ENCODE measurements around the gene ADAMTS17.

The ADAMTS17 gene

DNA sequence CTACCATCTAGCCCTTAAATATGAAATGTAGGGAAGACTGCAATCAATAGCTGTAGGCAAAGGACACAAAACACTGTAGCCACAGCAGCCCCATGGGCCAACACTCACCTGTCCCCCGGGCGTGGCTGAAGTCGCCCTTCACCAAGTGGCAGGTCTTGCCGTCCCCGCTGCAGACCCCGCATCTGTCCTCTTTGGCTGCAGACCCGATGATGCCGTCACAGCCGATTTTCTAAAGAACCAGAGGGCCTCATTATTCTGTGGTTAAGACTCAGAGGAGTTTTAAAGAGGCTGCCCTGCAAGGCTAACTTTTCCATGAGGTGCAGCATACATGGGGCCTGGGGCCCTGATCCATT, 245.6 kb downstream of the ADAMTS17 start:
- H3K4me1 ChIP-seq (ENCODE audit: low read length) = no peaks in the 10 kb centered on the region
- H3K36me3 ChIP-seq (replicated peaks; ENCODE audit: low read depth, low read length) = no peaks in the 10 kb centered on the region
- H3K79me2 ChIP-seq (ENCODE audit: low read length) = no peaks in the 10 kb centered on the region
- H2AFZ ChIP-seq (ENCODE audit: low read depth, low read length) = no peak overlapping the region
- no peak overlapping the region for H3K27ac ChIP-seq (ENCODE audit: low read length)
- no peaks in the 10 kb centered on the region for H4K20me1 ChIP-seq (ENCODE audit: insufficient read depth, low read length)
- H3K9ac ChIP-seq (ENCODE audit: low read length) = no peak overlapping the region
- H3K27me3 ChIP-seq (ENCODE audit: low read depth, low read length) = peaks cover 5% of the 10 kb centered on the region; the same call in 1 of the 2 replicates
- no peak overlapping the region for H3K4me3 ChIP-seq (ENCODE audit: low read length)
- TF ChIP-seq, protein P1, sequence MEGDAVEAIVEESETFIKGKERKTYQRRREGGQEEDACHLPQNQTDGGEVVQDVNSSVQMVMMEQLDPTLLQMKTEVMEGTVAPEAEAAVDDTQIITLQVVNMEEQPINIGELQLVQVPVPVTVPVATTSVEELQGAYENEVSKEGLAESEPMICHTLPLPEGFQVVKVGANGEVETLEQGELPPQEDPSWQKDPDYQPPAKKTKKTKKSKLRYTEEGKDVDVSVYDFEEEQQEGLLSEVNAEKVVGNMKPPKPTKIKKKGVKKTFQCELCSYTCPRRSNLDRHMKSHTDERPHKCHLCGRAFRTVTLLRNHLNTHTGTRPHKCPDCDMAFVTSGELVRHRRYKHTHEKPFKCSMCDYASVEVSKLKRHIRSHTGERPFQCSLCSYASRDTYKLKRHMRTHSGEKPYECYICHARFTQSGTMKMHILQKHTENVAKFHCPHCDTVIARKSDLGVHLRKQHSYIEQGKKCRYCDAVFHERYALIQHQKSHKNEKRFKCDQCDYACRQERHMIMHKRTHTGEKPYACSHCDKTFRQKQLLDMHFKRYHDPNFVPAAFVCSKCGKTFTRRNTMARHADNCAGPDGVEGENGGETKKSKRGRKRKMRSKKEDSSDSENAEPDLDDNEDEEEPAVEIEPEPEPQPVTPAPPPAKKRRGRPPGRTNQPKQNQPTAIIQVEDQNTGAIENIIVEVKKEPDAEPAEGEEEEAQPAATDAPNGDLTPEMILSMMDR (IDR thresholded peaks at IDR 0.05; ENCODE audit: low read depth, low read length) = no peak
- TF ChIP-seq EZH2phosphoT487 (IDR thresholded peaks at IDR 0.05; ENCODE audit: low read depth) = no peak
- no peaks in the 10 kb centered on the region for H3K9me3 ChIP-seq (ENCODE audit: insufficient read depth, low read length)
- no peak overlapping the region for H3K4me2 ChIP-seq (ENCODE audit: low read length)

DNA sequence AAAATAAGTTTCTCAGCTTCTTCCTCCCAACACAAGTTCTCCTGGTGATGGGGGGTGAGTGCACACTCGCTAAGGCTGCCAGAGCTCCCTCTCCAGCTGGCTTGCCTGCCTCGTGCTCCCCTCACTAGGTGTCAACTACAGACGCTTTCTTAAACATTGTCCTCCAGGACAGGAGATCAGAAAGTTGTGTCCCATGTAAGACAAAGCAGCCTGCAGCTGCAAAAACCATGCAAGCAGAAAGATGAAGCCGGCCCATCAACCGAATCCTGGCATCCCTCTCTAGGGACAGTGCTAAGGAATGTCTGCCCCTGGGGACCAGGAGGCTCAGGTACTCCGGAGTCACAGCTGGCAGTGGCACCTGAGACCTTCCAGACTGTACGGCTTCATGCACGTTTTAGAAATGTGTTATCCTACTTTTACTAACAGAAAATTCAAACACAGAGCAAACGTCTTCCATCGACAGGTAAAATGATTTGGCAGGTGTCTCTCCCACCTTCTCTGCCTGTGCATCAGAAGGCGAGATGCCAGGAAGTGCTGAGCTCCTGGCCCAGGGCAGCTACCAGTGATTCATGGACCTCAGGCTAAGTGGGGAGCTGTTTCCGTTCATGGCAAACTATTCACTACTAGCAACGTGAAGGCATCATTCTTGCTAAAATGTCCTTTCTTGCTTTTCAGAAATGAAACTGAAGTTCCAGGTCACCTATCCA, 246.1 kb downstream of the ADAMTS17 start:
- Histone ChIP-seq H3K4me3 (ENCODE audit: low read length) (no peak overlapping the region), H3K27me3 (ENCODE audit: low read depth, low read length) (peaks cover 5% of the 10 kb centered on the region; the same call in 1 of the 2 replicates), H3K9ac (ENCODE audit: low read length) (no peak overlapping the region), H3K4me2 (ENCODE audit: low read length) (no peak overlapping the region), H3K27ac (ENCODE audit: low read length) (no peak overlapping the region), H3K79me2 (ENCODE audit: low read length) (no peaks in the 10 kb centered on the region), H3K4me1 (ENCODE audit: low read length) (no peaks in the 10 kb centered on the region), H2AFZ (ENCODE audit: low read depth, low read length) (no peak overlapping the region), H3K9me3 (ENCODE audit: insufficient read depth, low read length) (no peaks in the 10 kb centered on the region), H3K36me3 (replicated peaks; ENCODE audit: low read depth, low read length) (no peaks in the 10 kb centered on the region), H4K20me1 (ENCODE audit: insufficient read depth, low read length) (no peaks in the 10 kb centered on the region)
- TF ChIP-seq, protein P1 (IDR thresholded peaks at IDR 0.05; ENCODE audit: low read depth, low read length) = no peak
- TF ChIP-seq EZH2phosphoT487 (IDR thresholded peaks at IDR 0.05; ENCODE audit: low read depth) = no peak

DNA sequence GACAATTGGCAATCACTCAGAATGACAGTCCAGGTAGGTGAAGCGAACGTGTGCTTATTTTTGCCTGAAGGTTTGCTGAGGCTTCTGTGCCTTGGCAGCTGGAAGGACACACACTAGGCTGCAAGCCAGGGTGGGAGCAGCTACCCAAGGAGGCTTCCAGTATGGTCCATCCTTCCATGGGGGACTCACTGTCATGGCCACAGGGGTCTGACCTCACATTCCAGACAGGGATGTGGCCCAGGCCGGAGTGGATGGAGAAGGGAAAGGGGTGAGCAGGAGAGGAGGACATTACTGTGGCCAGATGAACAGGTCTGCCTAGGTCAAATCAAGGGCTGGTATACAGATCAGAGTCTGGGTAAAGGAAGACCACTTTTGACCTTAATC, 247.7 kb downstream of the ADAMTS17 start:
- H2AFZ ChIP-seq (ENCODE audit: low read depth, low read length) = no peak overlapping the region
- H3K9me3 ChIP-seq (ENCODE audit: insufficient read depth, low read length) = no peaks in the 10 kb centered on the region
- TF ChIP-seq, protein P1 (IDR thresholded peaks at IDR 0.05; ENCODE audit: low read depth, low read length) = no peak
- TF ChIP-seq EZH2phosphoT487 (IDR thresholded peaks at IDR 0.05; ENCODE audit: low read depth) = no peak
- no peak overlapping the region for H3K4me3 ChIP-seq (ENCODE audit: low read length)
- no peaks in the 10 kb centered on the region for H3K36me3 ChIP-seq (replicated peaks; ENCODE audit: low read depth, low read length)
- no peaks in the 10 kb centered on the region for H4K20me1 ChIP-seq (ENCODE audit: insufficient read depth, low read length)
- H3K4me1 ChIP-seq (ENCODE audit: low read length) = no peaks in the 10 kb centered on the region
- no peaks in the 10 kb centered on the region for H3K79me2 ChIP-seq (ENCODE audit: low read length)
- H3K4me2 ChIP-seq (ENCODE audit: low read length) = no peak overlapping the region
- H3K27me3 ChIP-seq (ENCODE audit: low read depth, low read length) = no peaks in the 10 kb centered on the region; the same call in 1 of the 2 replicates
- no peak overlapping the region for H3K9ac ChIP-seq (ENCODE audit: low read length)
- H3K27ac ChIP-seq (ENCODE audit: low read length) = no peak overlapping the region

DNA sequence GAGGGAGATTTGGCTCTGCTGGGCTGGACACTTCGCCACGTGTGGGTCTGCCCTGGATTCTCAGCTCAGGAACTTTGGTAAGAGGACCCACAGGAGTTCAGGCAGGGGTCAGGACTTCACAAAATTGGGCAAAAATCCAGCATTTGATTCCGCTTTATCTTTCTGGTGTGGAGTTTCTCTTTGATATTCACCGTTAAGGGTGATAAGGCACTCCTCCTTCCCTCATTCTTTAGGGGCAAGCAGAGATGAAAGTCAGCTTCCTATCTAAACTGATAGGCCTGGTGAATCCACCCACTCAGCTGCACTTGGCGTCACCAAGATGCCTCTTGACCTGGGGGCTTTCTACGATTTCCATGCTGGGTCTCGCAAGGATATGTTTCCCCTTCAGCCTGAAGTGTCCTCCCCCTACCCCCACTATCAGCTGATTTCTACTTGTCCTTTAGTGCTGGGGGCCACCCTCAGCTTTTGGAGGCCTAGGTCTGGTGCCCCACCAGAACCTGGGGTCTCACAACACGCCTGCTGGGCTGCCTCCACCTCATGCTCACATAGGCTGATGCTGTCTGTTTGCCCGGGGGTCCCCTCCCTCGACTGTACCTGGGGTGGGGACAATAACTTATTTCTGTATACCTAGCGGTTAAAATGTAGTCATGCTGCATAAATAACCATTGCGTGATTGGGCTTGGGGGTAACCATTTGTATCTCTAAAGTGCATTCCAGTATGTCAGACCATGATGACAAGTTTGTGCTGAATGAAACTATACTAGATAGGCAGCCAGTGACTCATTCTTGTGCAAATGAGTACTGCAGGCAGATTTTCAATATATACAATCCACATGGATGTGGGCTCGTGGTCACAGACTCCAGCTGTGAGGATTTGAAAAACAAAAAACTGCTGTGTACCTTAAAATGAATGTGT, 248.3 kb downstream of the ADAMTS17 start:
- Histone ChIP-seq H3K27me3 (ENCODE audit: low read depth, low read length) (no peaks in the 10 kb centered on the region; the same call in 1 of the 2 replicates), H3K4me2 (ENCODE audit: low read length) (no peak overlapping the region), H3K4me3 (ENCODE audit: low read length) (no peak overlapping the region), H3K9ac (ENCODE audit: low read length) (no peak overlapping the region), H3K27ac (ENCODE audit: low read length) (no peak overlapping the region), H2AFZ (ENCODE audit: low read depth, low read length) (no peak overlapping the region), H3K9me3 (ENCODE audit: insufficient read depth, low read length) (no peaks in the 10 kb centered on the region), H4K20me1 (ENCODE audit: insufficient read depth, low read length) (no peaks in the 10 kb centered on the region), H3K36me3 (replicated peaks; ENCODE audit: low read depth, low read length) (no peaks in the 10 kb centered on the region), H3K79me2 (ENCODE audit: low read length) (no peaks in the 10 kb centered on the region), H3K4me1 (ENCODE audit: low read length) (no peaks in the 10 kb centered on the region)
- no peak for TF ChIP-seq EZH2phosphoT487 (IDR thresholded peaks at IDR 0.05; ENCODE audit: low read depth)
- TF ChIP-seq, protein P1 (IDR thresholded peaks at IDR 0.05; ENCODE audit: low read depth, low read length) = no peak

Data from OCI-LY3 (cell line).